GM12878 (cell line): ENCODE results near the gene COL13A1. TPM values are rescaled to one million over a fixed set of nuclear protein-coding genes. Genes with fewer than 3 reads are reported as not detected.

ENCODE experiments used
- ATAC-seq: fragments of 200-7000 bp; cut with Tn5 transposase; 3 replicates; pipeline ENCODE4 v1.9.1; 2020; ENCODE audit warnings: mild to moderate bottlenecking, moderate library complexity
- BruUV-seq: library from RNA; stranded (reverse); fragments of 400-500 nt; replicated peaks from 2 replicates; lab custom pipeline; 2021; lab: Mats Ljungman, UMichigan
- CTCF ChIA-PET: fragments of 300-600 bp; sonication (Branson Sonifier 250); formaldehyde crosslinking; extraction: SDS; loops from one replicate; lab custom pipeline; 2021; ENCODE audit warnings: inconsistent platforms; lab: Yijun Ruan, JAX
- POLR2A ChIA-PET: fragments of 350-600 bp; formaldehyde crosslinking; extraction: SDS; loops from one replicate; lab custom pipeline; 2021; ENCODE audit warnings: inconsistent platforms; lab: Charles Lee
- RAD21 ChIA-PET: fragments of 300-600 bp; sonication (Branson Sonifier 250); formaldehyde crosslinking; loops from one replicate; lab custom pipeline; 2023; ENCODE audit warnings: antibody characterized with exemption; ENCODE audit not compliant: unreplicated experiment; lab: Charles Lee
- SMC1A ChIA-PET: fragments of 300-600 bp; sonication (Branson Sonifier 250); formaldehyde crosslinking; loops from one replicate; lab custom pipeline; 2023; ENCODE audit not compliant: unreplicated experiment, uncharacterized antibody; lab: Charles Lee
- DNase-seq: peaks from one replicate; pipeline ENCODE4 v3.0.0-alpha.2; 2011; ENCODE audit warnings: low read depth, low spot score
- FAIRE-seq: peaks from 3 replicates; lab custom pipeline; 2011; peaks lifted over from hg19 to GRCh38; lab: Jason Lieb, UNC
- H2AFZ ChIP-seq: 2 replicates; pipeline ENCODE4 v1.6.0; 2011; ENCODE audit warnings: low read depth, low read length, control low read depth; ENCODE audit not compliant: control insufficient read depth
- H3K27ac ChIP-seq: 2 replicates; pipeline ENCODE4 v1.5.1; 2011; ENCODE audit warnings: control low read depth; ENCODE audit not compliant: control insufficient read depth, insufficient read depth
- H3K27me3 ChIP-seq, 2 experiments: replicated peaks in 1 of 2; 2 replicates each; pipeline versions ENCODE4 v1.6.0 to v1.6.1; 2011; ENCODE audit warnings: low read length in 1 of 2; ENCODE audit not compliant: control insufficient read depth in 2 of 2, insufficient read depth in 2 of 2
- H3K36me3 ChIP-seq, 2 experiments: 2 replicates each; pipeline ENCODE4 v1.5.1; 2011; ENCODE audit warnings: low read length in 1 of 2; ENCODE audit not compliant: control insufficient read depth in 2 of 2, insufficient read depth in 2 of 2
- H3K4me1 ChIP-seq: 2 replicates; pipeline ENCODE4 v1.6.1; 2011; ENCODE audit warnings: mild to moderate bottlenecking, low read length, moderate library complexity, mixed read lengths; ENCODE audit not compliant: control insufficient read depth, insufficient read depth
- H3K4me2 ChIP-seq: 2 replicates; pipeline ENCODE4 v1.6.0; 2011; ENCODE audit warnings: control low read depth; ENCODE audit not compliant: control insufficient read depth, insufficient read depth
- H3K4me3 ChIP-seq: fragments of 200-600 bp; sonication (generic); 2 replicates; pipeline ENCODE4 v1.5.1; 2016
- H3K79me2 ChIP-seq: 2 replicates; pipeline ENCODE4 v1.6.0; 2011; ENCODE audit warnings: low read length; ENCODE audit not compliant: control insufficient read depth, insufficient read depth
- H3K9ac ChIP-seq: 2 replicates; pipeline ENCODE4 v1.8.0; 2011; ENCODE audit warnings: low read length, control low read depth, mixed read lengths; ENCODE audit not compliant: control insufficient read depth, insufficient read depth
- H3K9me3 ChIP-seq: replicated peaks from 3 replicates; pipeline ENCODE4 v1.5.1; 2011; ENCODE audit warnings: mild to moderate bottlenecking, low read length; ENCODE audit not compliant: control insufficient read depth, insufficient read depth
- H4K20me1 ChIP-seq: 2 replicates; pipeline ENCODE4 v1.6.0; 2011; ENCODE audit not compliant: control insufficient read depth, insufficient read depth
- ASH2L ChIP-seq: fragments of 300-600, 200-600 bp; sonication (generic); IDR thresholded peaks from 2 replicates; pipeline ENCODE4 v1.6.1; 2017; ENCODE audit warnings: low read depth, mild to moderate bottlenecking, borderline replicate concordance
- BACH1 ChIP-seq: fragments of 450-650 bp; IDR thresholded peaks from 2 replicates; pipeline ENCODE4 v1.6.1; 2017; ENCODE audit warnings: mild to moderate bottlenecking, borderline replicate concordance
- CBX3 ChIP-seq: fragments of 200-600 bp; sonication (generic); IDR thresholded peaks from 2 replicates; pipeline ENCODE4 v1.6.1; 2016; ENCODE audit warnings: low read depth, borderline replicate concordance
- CEBPZ ChIP-seq: fragments of 150-350 bp; IDR thresholded peaks from 2 replicates; pipeline ENCODE4 v1.6.1; 2016; ENCODE audit warnings: low read depth, low read length
- CTCF ChIP-seq, 3 experiments: IDR thresholded peaks in 2 of 3; conservative IDR thresholded peaks in 1 of 3; 2 replicates each; pipeline ENCODE4 v1.5.1; 2011; ENCODE audit warnings: low read depth in 3 of 3, low read length in 3 of 3, mild to moderate bottlenecking in 3 of 3, control low read depth in 2 of 3, moderate library complexity in 2 of 3, inconsistent platforms in 1 of 3, mixed read lengths in 1 of 3; ENCODE audit not compliant: control insufficient read depth in 2 of 3, insufficient read depth in 1 of 3; ENCODE audit errors: extremely low read depth in 1 of 3
- ETV6 ChIP-seq, 2 experiments: fragments of 450-650 bp in 1 of 2; IDR thresholded peaks in 1 of 2; conservative IDR thresholded peaks in 1 of 2; 2 replicates each; pipeline ENCODE4 v1.6.1; 2014; ENCODE audit warnings: antibody characterized with exemption in 1 of 2, borderline replicate concordance in 1 of 2, low read depth in 1 of 2, mild to moderate bottlenecking in 1 of 2, moderate library complexity in 1 of 2
- EZH2 ChIP-seq: IDR thresholded peaks from 2 replicates; pipeline ENCODE4 v1.6.1; 2012; ENCODE audit warnings: low read depth, mild to moderate bottlenecking, control low read depth, inconsistent platforms, low read length, borderline replicate concordance; ENCODE audit not compliant: control insufficient read depth
- GABPA ChIP-seq: IDR thresholded peaks from 2 replicates; pipeline ENCODE4 v1.6.1; 2014; ENCODE audit warnings: antibody characterized with exemption, low read depth, mild to moderate bottlenecking, inconsistent platforms
- NFXL1 ChIP-seq: fragments of 450-650 bp; IDR thresholded peaks from 2 replicates; pipeline ENCODE4 v1.6.1; 2017; ENCODE audit warnings: antibody characterized with exemption, mild to moderate bottlenecking, borderline replicate concordance
- NFYB ChIP-seq: IDR thresholded peaks from 2 replicates; pipeline ENCODE4 v1.6.1; 2011; ENCODE audit warnings: low read depth, mild to moderate bottlenecking, low read length, improper control_type of control experiment, moderate library complexity; ENCODE audit not compliant: insufficient read depth
- PAX5 ChIP-seq: IDR thresholded peaks from 2 replicates; pipeline ENCODE4 v1.6.1; 2011; ENCODE audit warnings: low read depth, low read length, borderline replicate concordance
- POLR2A ChIP-seq: IDR thresholded peaks from 2 replicates; pipeline ENCODE4 v1.6.1; 2011; ENCODE audit warnings: low read depth, mild to moderate bottlenecking, low read length
- SMAD5 ChIP-seq: IDR thresholded peaks from 2 replicates; pipeline ENCODE4 v1.6.1; 2016; ENCODE audit warnings: antibody characterized with exemption, low read depth
- SUZ12 ChIP-seq: fragments of 200-600 bp; sonication (generic); IDR thresholded peaks from one replicate; pipeline ENCODE4 v1.6.1; 2018; ENCODE audit warnings: antibody characterized with exemption, mild to moderate bottlenecking; ENCODE audit not compliant: unreplicated experiment
- USF1 ChIP-seq: IDR thresholded peaks from 2 replicates; pipeline ENCODE4 v1.6.1; 2011; ENCODE audit warnings: borderline replicate concordance, low read depth, mild to moderate bottlenecking, moderate library complexity, mixed read lengths, low read length; ENCODE audit not compliant: insufficient read depth; ENCODE audit errors: extremely low read length
- YBX1 ChIP-seq: fragments of 450-650 bp; IDR thresholded peaks from 2 replicates; pipeline ENCODE4 v1.6.1; 2016; ENCODE audit warnings: antibody characterized with exemption
- WGBS: methylation state at CpG from one replicate; pipeline ENCODE4 v1.1.6; 2016; ENCODE audit warnings: low lambda C conversion rate; ENCODE audit not compliant: insufficient replicate concordance, insufficient coverage; ENCODE audit errors: missing lambda C conversion rate; 5-methylcytosine and 5-hydroxymethylcytosine counted together
- in situ Hi-C: fragments of 300-500 bp; cut with MboI; formaldehyde crosslinking; loops from 9 replicates; pipeline ENCODE4 v1.14.3; 2018; ENCODE audit warnings: mixed read lengths
- intact Hi-C: fragments of 100-400 bp; cut with micrococcal nuclease; formaldehyde crosslinking; loops from one replicate; pipeline ENCODE4 v1.14.2; 2022; ENCODE audit not compliant: unreplicated experiment
- polyA plus RNA-seq, 11 experiments: library from polyadenylated mRNA; depleted of rRNA in 4 of 11; unstranded in 6 of 11; stranded (reverse) in 5 of 11; fragments of >200 nt; fragmentation: Nextera tagmentation in 4 of 11; fragmentation: Illumina TruSeq in 1 of 11; extraction: Ambion mirVana in 4 of 11; extraction: Trizol in 1 of 11; gene quantifications; 1 replicate in 1 of 11; 2 replicates in 10 of 11; pipeline versions ENCODE4 v1.2.1 to v1.2.3, GENCODE V29; 2011 to 2016; ENCODE audit warnings: inconsistent platforms in 2 of 11, missing spikeins in 2 of 11, low read depth in 1 of 11
- total RNA-seq, 4 experiments: library from RNA; depleted of rRNA in 3 of 4; stranded (reverse); fragments of >200 nt in 3 of 4; fragmentation: Illumina TruSeq in 1 of 4; extraction: Trizol in 1 of 4; gene quantifications; 2 replicates each; pipeline versions ENCODE4 v1.2.1 to v1.2.3, GENCODE V29; 2013 to 2021

COL13A1 gene
- total and polyA plus RNA-seq, 10 of the 15 experiments (the other 5 are each of a cell fraction or from before 2014, with no cell fraction given), result 0.03 to 0.15 (median 0.05) TPM; not detected in 7

GRCh38 chr10:69868821-69869220 is 67.1 kb downstream of the COL13A1 start (continued):
- no peak for TF ChIP-seq USF1

GRCh38 chr10:69869291-69869961 is 67.7 kb downstream of the COL13A1 start:
- H3K9me3 ChIP-seq, result no peaks in the 10 kb centered on the region
- H3K36me3 ChIP-seq, result no peaks in the 10 kb centered on the region
- no peak for ATAC-seq
- no peak overlapping the region for H3K4me3 ChIP-seq
- whole genome bisulfite sequencing, result 11% methylated on average over 3 of the region's 3 CpGs
- ChIA-PET RAD21 (no interaction called here), POLR2A (no interaction called here), CTCF (interaction anchor here (0.7 kb wide), 1 partner anchor 41 kb away, joined by 3 read pairs; no protein-coding TSS in a partner anchor), SMC1A (interaction anchor here (0.7 kb wide), 1 partner anchor 40 kb away, joined by 3 read pairs; no protein-coding TSS in a partner anchor)
- no peak overlapping the region for H3K9ac ChIP-seq
- in situ Hi-C loops, result no loop called here
- H3K27ac ChIP-seq, result no peak overlapping the region
- no peaks in the 10 kb centered on the region for H3K4me1 ChIP-seq
- H3K27me3 ChIP-seq, result peaks cover 3% of the 10 kb centered on the region in 2 experiments; a peak in 3 of 4 replicates
- no peaks in the 10 kb centered on the region for H4K20me1 ChIP-seq
- no peak for FAIRE-seq
- no TSS peak for BruUV-seq
- intact Hi-C loops, result no loop called here
- DNase-seq, result no peak
- H3K4me2 ChIP-seq, result no peak overlapping the region
- H2AFZ ChIP-seq, result no peak overlapping the region
- no peaks in the 10 kb centered on the region for H3K79me2 ChIP-seq
- TF ChIP-seq BACH1, result no peak
- no peak for TF ChIP-seq CTCF (IDR thresholded peaks at IDR 0.05 in 2 of 3, conservative IDR thresholded peaks at IDR 0.05 in 1 of 3; ENCODE audit: control insufficient read depth in 2 of 3, extremely low read depth in 1 of 3, insufficient read depth in 1 of 3, low read depth in 3 of 3, low read length in 3 of 3)
- TF ChIP-seq GABPA, result no peak
- no peak for TF ChIP-seq POLR2A
- TF ChIP-seq ASH2L, result no peak
- TF ChIP-seq SUZ12, result no peak
- TF ChIP-seq SMAD5, result no peak
- TF ChIP-seq NFYB, result no peak
- no peak for TF ChIP-seq PAX5
- TF ChIP-seq NFXL1, result no peak
- TF ChIP-seq ETV6 (conservative IDR thresholded peaks at IDR 0.05 in 1 of 2, IDR thresholded peaks at IDR 0.05 in 1 of 2; ENCODE audit: borderline replicate concordance in 1 of 2, low read depth in 1 of 2), result no peak
- TF ChIP-seq EZH2, result no peak
- TF ChIP-seq CEBPZ, result no peak
- TF ChIP-seq YBX1, result no peak
- no peak for TF ChIP-seq CBX3
